ENCODE data around the gene C2orf80.
"Not testable (repeated sequence)": the region's sequence is repeated elsewhere in the genome, so short reads cannot be mapped to it uniquely, and the experiment has no call there.

- TF ChIP-seq CTCF, POLR2A (IDR thresholded peaks at IDR 0.05): not testable (repeated sequence)
These were observed 72.4 kb downstream of the C2orf80 start for GRCh38 chr2:208117390-208117789.
